Kidney epithelial cell (primary cell): ENCODE data around the gene NEK11. TPM values are rescaled to one million over a fixed set of nuclear protein-coding genes. Genes with fewer than 3 reads are reported as not detected.

Experiments used
- DNase-seq: peaks from one replicate; pipeline ENCODE4 v3.0.0-alpha.2; 2010; ENCODE audit warnings: low read depth
- H3K27me3 ChIP-seq: 2 replicates; pipeline ENCODE4 v1.6.0; 2011; ENCODE audit warnings: low read length; ENCODE audit not compliant: control insufficient read depth, insufficient read depth
- H3K36me3 ChIP-seq: 2 replicates; pipeline ENCODE4 v1.5.1; 2011; ENCODE audit warnings: low read length; ENCODE audit not compliant: control insufficient read depth, insufficient read depth
- H3K4me3 ChIP-seq: 2 replicates; pipeline ENCODE4 v1.5.1; 2011; ENCODE audit warnings: low read depth, mild to moderate bottlenecking, control low read depth, low read length
- total RNA-seq: library from RNA; depleted of rRNA; stranded (reverse); fragments of >200 nt; gene quantifications from 2 replicates; pipeline ENCODE4 v1.2.3, GENCODE V29; 2015
- TF ChIP-seq, protein P1 (sequence below): IDR thresholded peaks from 2 replicates; pipeline ENCODE4 v1.5.1; 2011; ENCODE audit warnings: mild to moderate bottlenecking, moderate library complexity, low read length, control low read depth, inconsistent platforms; ENCODE audit not compliant: insufficient read depth, poor library complexity, severe bottlenecking

NEK11 gene
- total RNA-seq, 1 donor from 2014 or later = 7.6 TPM

DNA sequence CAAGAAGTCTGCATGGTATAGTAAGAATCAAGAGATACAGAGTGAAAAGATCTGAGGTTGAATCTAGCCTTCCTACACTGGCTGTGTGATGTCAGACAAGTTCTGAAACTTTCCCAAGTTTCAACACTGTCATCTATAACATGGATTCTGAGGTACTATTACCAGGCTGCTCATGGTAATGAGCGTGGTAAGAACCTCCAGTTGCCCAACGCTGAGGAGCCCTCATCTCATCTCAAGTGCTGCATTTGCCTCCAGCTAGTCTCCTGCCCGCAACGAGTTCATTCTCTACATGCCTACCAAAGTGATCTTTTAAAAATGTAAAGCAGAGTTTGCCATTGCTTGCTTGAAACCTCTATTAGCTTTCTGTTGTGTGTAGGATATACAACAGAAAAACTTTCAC lies 168.1 kb downstream of the NEK11 start:
- no peaks in the 10 kb centered on the region for H3K27me3 ChIP-seq
- H3K36me3 ChIP-seq = no peaks in the 10 kb centered on the region
- TF ChIP-seq, protein P1, sequence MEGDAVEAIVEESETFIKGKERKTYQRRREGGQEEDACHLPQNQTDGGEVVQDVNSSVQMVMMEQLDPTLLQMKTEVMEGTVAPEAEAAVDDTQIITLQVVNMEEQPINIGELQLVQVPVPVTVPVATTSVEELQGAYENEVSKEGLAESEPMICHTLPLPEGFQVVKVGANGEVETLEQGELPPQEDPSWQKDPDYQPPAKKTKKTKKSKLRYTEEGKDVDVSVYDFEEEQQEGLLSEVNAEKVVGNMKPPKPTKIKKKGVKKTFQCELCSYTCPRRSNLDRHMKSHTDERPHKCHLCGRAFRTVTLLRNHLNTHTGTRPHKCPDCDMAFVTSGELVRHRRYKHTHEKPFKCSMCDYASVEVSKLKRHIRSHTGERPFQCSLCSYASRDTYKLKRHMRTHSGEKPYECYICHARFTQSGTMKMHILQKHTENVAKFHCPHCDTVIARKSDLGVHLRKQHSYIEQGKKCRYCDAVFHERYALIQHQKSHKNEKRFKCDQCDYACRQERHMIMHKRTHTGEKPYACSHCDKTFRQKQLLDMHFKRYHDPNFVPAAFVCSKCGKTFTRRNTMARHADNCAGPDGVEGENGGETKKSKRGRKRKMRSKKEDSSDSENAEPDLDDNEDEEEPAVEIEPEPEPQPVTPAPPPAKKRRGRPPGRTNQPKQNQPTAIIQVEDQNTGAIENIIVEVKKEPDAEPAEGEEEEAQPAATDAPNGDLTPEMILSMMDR = no peak
- DNase-seq = no peak
- no peak overlapping the region for H3K4me3 ChIP-seq

DNA sequence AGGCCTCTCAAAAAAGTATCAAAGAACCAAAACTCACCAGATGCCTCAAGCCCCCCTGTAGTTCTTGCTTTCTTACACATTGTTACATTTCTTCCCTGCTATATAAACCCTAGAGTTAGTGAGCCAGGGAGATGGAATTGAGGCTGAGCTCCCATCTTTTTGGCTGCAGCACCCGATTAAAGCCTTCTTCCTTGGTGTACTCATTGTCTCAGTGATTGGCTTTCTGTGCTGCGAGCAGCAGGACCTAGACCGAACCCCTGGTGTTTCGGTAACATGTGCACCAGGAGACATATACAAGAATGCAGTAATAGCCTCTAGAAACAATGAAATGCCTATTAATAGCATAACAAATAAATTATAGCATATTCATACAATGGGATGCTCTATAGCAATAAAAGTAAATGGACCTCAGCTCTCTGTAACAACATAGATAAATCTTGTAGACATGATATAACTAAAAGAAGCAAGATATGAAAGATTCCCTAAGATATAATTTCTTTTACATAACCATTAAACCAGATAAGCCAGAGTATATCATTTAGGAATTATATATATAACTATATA lies 174.0 kb downstream of the NEK11 start:
- no peak for DNase-seq
- TF ChIP-seq, protein P1 = no peak
- Histone ChIP-seq H3K4me3 (no peak overlapping the region), H3K36me3 (no peaks in the 10 kb centered on the region), H3K27me3 (no peaks in the 10 kb centered on the region)

DNA sequence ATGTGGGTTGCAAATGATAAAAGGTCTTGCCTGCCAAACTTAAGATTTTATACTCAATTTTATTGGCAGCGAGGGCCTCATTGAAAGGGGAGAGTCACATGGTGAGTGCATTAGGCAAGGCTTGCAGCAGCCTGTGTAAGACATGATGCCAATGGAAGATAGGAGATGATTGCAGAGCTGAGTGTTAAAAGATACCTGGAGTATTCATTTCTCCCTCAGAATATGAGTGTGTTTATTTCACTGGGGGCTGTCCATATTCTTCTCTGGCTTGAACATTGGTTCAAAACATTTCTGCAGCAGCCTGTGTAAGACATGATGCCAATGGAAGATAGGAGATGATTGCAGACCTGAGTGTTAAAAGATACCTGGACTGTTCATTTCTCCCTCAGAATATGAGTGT lies 189.7 kb downstream of the NEK11 start:
- Histone ChIP-seq H3K27me3 (no peaks in the 10 kb centered on the region), H3K36me3 (no peaks in the 10 kb centered on the region), H3K4me3 (no peak overlapping the region)
- TF ChIP-seq, protein P1 = no peak
- DNase-seq = no peak

DNA sequence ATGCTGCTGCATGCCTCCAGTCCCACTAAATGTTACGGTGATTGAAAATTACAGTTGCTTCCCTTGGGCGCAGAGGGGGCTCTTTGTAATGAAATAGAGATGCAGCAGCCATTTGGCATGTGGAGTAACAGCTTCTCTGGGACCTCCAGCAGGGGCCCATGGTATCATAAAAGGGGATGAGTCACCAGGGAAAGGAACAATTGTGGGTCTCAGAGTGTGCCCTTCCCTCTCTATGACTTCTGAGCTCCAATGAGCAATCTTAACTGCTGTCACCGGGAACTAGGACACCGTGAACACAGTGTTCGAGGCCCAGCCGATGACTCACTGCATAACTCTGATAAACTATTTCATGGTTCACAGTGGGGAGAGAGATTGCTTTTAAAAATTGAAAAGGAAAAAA lies 190.1 kb downstream of the NEK11 start:
- Histone ChIP-seq H3K4me3 (no peak overlapping the region), H3K27me3 (no peaks in the 10 kb centered on the region), H3K36me3 (no peaks in the 10 kb centered on the region)
- TF ChIP-seq, protein P1 = peak; percentile 6
- peak; percentile 81 for DNase-seq

DNA sequence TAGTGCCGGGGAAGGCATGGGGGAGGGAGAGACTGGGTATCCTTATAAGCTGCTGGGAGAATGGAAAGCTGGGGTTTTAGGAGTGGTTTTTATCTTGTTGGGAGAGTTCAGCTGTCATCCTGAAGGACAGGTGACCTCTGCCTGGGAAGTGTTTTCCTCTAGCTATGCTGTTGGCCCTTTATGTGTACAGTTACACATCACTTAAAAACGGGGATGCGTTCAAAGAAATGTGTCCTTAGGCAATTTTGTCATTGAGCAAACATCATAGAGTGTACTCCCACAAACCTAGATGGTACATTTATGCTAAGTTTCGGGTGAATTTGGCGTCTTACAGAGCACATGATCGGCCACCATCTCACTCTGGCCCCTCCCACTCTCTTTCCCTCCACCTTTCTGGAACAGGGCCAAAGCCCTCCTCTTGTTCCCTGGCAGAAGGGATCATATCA lies 190.6 kb downstream of the NEK11 start:
- TF ChIP-seq, protein P1 = no peak
- Histone ChIP-seq H3K4me3 (no peak overlapping the region), H3K27me3 (no peaks in the 10 kb centered on the region), H3K36me3 (no peaks in the 10 kb centered on the region)
- DNase-seq = no peak

DNA sequence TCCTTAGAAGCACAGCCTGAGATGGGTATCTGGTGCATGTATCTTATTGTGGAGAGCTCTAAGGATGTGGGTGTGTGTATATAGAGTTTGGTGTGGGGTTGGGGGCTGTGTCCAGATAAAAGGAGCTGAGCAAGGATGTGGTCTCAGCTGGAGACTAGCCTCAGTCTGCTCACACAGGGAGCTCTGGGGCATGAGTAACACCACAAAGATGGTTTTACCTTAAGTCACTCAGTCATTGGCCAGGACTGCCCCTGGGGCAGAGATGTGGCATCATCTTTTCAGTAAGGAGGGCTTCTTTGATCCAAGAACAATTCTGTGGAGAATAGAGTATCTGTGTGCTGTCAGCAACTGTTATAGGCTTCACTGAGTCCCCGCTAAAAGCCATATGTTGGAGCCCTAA lies 191.5 kb downstream of the NEK11 start:
- TF ChIP-seq, protein P1 = no peak
- H3K27me3 ChIP-seq = no peaks in the 10 kb centered on the region
- H3K4me3 ChIP-seq = no peak overlapping the region
- no peaks in the 10 kb centered on the region for H3K36me3 ChIP-seq
- peak; percentile 28 for DNase-seq
